Smooth muscle cell (in vitro differentiated cells): ENCODE data around the gene LXN. TPM values are rescaled to one million over a fixed set of nuclear protein-coding genes. Genes with fewer than 3 reads are reported as not detected.
A peak's percentile ranks its signal among the peaks of the same experiment; 100 is the strongest.

Source experiments
- DNase-seq: peaks from one replicate; lab custom pipeline; 2025; ENCODE audit not compliant: unreplicated experiment; lab: John Stamatoyannopoulos, UW
- H2AFZ ChIP-seq: fragments of 200-600 bp; sonication (generic); 2 replicates; pipeline ENCODE4 v1.6.0; 2016; ENCODE audit warnings: antibody characterized with exemption, low read depth, mild to moderate bottlenecking
- H3F3A ChIP-seq: fragments of 200-600 bp; sonication (generic); 2 replicates; pipeline ENCODE4 v1.6.0; 2017; ENCODE audit warnings: antibody characterized with exemption, low read depth
- H3K27ac ChIP-seq: fragments of 200-600 bp; sonication (generic); 2 replicates; pipeline ENCODE4 v1.5.1; 2016; ENCODE audit warnings: low read depth, mild to moderate bottlenecking
- H3K27me3 ChIP-seq: fragments of 200-600 bp; sonication (generic); 2 replicates; pipeline ENCODE4 v1.6.1; 2016; ENCODE audit warnings: low read depth, mild to moderate bottlenecking
- H3K36me3 ChIP-seq: fragments of 200-600 bp; sonication (generic); 2 replicates; pipeline ENCODE4 v1.5.1; 2016; ENCODE audit warnings: low read depth
- H3K4me1 ChIP-seq: fragments of 200-600 bp; sonication (generic); 2 replicates; pipeline ENCODE4 v1.5.1; 2016; ENCODE audit warnings: low read depth
- H3K4me2 ChIP-seq: fragments of 200-600 bp; sonication (generic); 2 replicates; pipeline ENCODE4 v1.6.0; 2016; ENCODE audit warnings: mild to moderate bottlenecking
- H3K4me3 ChIP-seq: fragments of 200-600 bp; sonication (generic); 2 replicates; pipeline ENCODE4 v1.5.1; 2016; ENCODE audit warnings: mild to moderate bottlenecking
- H3K79me2 ChIP-seq: fragments of 200-600 bp; sonication (generic); 2 replicates; pipeline ENCODE4 v1.6.0; 2016; ENCODE audit warnings: low read depth, mild to moderate bottlenecking
- H3K9ac ChIP-seq: fragments of 200-600 bp; sonication (generic); 2 replicates; pipeline ENCODE4 v1.6.0; 2016; ENCODE audit warnings: low read depth
- H3K9me3 ChIP-seq: fragments of 200-600 bp; sonication (generic); replicated peaks from 2 replicates; pipeline ENCODE4 v1.5.1; 2016; ENCODE audit warnings: low read depth
- H4K20me1 ChIP-seq: fragments of 200-600 bp; sonication (generic); 2 replicates; pipeline ENCODE4 v1.6.0; 2016; ENCODE audit warnings: low read depth
- WGBS: methylation state at CpG from one replicate; pipeline ENCODE4 v1.1.7; 2016; ENCODE audit warnings: low lambda C conversion rate; 5-methylcytosine and 5-hydroxymethylcytosine counted together
- polyA plus RNA-seq: library from polyadenylated mRNA; unstranded; fragments of >200 nt; fragmentation: Nextera tagmentation; extraction: Ambion mirVana; gene quantifications from 2 replicates; pipeline ENCODE4 v1.2.1, GENCODE V29; 2016
- total RNA-seq: library from RNA; depleted of rRNA; stranded (reverse); fragments of >200 nt; gene quantifications from 2 replicates; pipeline ENCODE4 v1.2.3, GENCODE V29; 2014
- TF ChIP-seq, protein P1 (sequence below): fragments of 200-600 bp; sonication (generic); IDR thresholded peaks from 2 replicates; pipeline ENCODE4 v1.5.1; 2017; ENCODE audit warnings: borderline replicate concordance, mild to moderate bottlenecking, antibody characterized with exemption; ENCODE audit not compliant: insufficient read depth, poor library complexity, severe bottlenecking

Gene LXN
- total and polyA plus RNA-seq, 2 experiments from 2014 or later, result 28.4 to 30.4 TPM

DNA sequence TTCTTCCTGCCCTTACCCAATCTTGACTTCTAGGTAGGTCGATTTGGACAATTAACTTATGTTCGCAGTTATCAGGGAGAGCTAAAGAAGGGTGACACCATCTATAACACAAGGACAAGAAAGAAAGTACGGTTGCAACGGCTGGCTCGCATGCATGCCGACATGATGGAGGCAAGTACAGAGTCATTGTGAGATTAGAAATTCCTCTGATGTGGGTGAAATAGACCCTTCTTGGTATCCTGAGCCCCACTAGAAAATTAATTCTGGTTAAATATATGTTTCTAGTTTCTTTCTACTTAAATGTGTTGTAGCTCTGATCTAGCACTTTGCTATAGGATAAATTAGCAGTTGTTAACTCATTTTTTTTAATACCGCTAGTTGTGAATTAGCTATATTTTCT lies 13.6 kb downstream of the LXN start:
- no peaks in the 10 kb centered on the region for H3K4me1 ChIP-seq
- no peaks in the 10 kb centered on the region for H3K9me3 ChIP-seq
- no peak overlapping the region for H3K4me2 ChIP-seq
- H3K79me2 ChIP-seq, result peaks cover 4% of the 10 kb centered on the region
- no peaks in the 10 kb centered on the region for H4K20me1 ChIP-seq
- H3K36me3 ChIP-seq, result peaks cover 11% of the 10 kb centered on the region
- H3K4me3 ChIP-seq, result no peak overlapping the region
- 92% methylated on average over 7 of the region's 7 CpGs for WGBS
- TF ChIP-seq, protein P1, sequence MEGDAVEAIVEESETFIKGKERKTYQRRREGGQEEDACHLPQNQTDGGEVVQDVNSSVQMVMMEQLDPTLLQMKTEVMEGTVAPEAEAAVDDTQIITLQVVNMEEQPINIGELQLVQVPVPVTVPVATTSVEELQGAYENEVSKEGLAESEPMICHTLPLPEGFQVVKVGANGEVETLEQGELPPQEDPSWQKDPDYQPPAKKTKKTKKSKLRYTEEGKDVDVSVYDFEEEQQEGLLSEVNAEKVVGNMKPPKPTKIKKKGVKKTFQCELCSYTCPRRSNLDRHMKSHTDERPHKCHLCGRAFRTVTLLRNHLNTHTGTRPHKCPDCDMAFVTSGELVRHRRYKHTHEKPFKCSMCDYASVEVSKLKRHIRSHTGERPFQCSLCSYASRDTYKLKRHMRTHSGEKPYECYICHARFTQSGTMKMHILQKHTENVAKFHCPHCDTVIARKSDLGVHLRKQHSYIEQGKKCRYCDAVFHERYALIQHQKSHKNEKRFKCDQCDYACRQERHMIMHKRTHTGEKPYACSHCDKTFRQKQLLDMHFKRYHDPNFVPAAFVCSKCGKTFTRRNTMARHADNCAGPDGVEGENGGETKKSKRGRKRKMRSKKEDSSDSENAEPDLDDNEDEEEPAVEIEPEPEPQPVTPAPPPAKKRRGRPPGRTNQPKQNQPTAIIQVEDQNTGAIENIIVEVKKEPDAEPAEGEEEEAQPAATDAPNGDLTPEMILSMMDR, result no peak
- no peaks in the 10 kb centered on the region for H3F3A ChIP-seq
- no peak overlapping the region for H3K9ac ChIP-seq
- H3K27me3 ChIP-seq, result no peaks in the 10 kb centered on the region
- no peak overlapping the region for H2AFZ ChIP-seq
- H3K27ac ChIP-seq, result peak overlapping the region; percentile 24
- no peak for DNase-seq

DNA sequence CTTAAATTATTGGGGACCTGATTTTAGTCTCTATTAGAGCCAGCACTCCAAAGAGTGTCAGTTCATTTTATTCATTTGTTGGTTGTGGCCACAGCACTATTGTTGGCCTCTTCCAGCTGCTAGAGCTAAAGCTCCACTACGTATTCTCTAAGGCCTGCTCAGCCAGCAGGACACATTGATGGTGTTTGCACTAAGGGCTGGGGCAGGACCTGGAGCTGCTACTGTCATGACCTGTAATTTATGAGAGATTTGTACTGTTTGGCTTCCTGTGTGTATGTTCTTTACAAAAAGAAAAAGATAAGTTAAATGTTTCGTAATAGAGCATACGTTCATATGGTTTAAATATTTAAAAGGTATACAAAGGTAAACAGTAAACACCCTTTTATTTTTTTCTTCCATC lies 20.0 kb downstream of the LXN start:
- TF ChIP-seq, protein P1, result no peak
- H3K27me3 ChIP-seq, result no peaks in the 10 kb centered on the region
- WGBS, result 96% methylated on average over 3 of the region's 3 CpGs
- no peak overlapping the region for H3K9ac ChIP-seq
- H3K9me3 ChIP-seq, result no peaks in the 10 kb centered on the region
- peaks cover 7% of the 10 kb centered on the region for H3K79me2 ChIP-seq
- H3K27ac ChIP-seq, result no peak overlapping the region
- no peak overlapping the region for H3K4me3 ChIP-seq
- no peaks in the 10 kb centered on the region for H3F3A ChIP-seq
- no peaks in the 10 kb centered on the region for H4K20me1 ChIP-seq
- DNase-seq, result no peak
- H3K4me2 ChIP-seq, result no peak overlapping the region
- H3K4me1 ChIP-seq, result no peaks in the 10 kb centered on the region
- no peak overlapping the region for H2AFZ ChIP-seq
- H3K36me3 ChIP-seq, result peaks cover 25% of the 10 kb centered on the region

DNA sequence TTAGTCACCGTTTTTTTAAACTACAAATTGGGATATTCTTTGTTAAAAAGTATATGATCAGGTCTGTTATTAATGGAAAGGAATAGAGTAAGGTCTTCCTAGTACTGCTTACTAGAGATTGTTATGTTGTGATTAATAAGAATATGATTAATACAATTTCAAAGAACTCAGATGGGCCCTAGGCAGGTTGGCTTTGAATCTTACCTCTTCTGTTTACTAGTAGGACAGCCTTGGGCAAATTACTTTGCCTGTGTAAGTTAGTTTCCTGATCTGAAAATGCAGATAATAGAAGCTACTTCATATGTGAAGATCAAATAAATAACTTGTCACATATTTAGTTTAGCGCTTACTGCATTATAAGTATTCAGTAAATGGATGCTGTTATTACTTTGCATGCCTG lies 21.3 kb downstream of the LXN start:
- Histone ChIP-seq H3K9me3 (no peaks in the 10 kb centered on the region), H2AFZ (no peak overlapping the region), H3K79me2 (peaks cover 18% of the 10 kb centered on the region), H3K27ac (no peak overlapping the region), H4K20me1 (no peaks in the 10 kb centered on the region), H3K9ac (no peak overlapping the region), H3K4me1 (no peaks in the 10 kb centered on the region), H3K36me3 (peaks cover 30% of the 10 kb centered on the region), H3K4me3 (no peak overlapping the region), H3F3A (no peaks in the 10 kb centered on the region), H3K4me2 (no peak overlapping the region), H3K27me3 (no peaks in the 10 kb centered on the region)
- TF ChIP-seq, protein P1, result no peak
- 99% methylated on average over 2 of the region's 2 CpGs for WGBS
- no peak for DNase-seq

DNA sequence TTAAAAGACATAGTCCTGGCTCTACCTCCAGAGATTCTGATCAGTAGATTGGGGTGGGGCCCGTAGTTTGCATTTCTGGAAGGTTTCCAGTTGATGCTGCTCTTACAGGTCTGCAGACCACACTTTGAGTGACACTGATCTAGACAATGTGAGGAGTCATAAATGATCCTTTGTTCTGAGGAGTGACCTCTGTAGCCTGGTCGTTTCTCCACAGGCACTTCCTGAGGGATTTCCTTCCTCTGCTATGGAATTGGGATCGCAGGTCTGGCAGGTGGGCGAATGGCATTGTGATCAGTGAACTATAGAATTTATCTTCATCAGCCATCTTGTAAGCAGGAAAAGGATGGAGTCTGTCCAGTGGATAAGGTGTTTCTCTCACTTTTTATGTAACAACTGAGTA lies 22.7 kb downstream of the LXN start:
- H3K9ac ChIP-seq, result no peak overlapping the region
- TF ChIP-seq, protein P1, result no peak
- H3K27me3 ChIP-seq, result no peaks in the 10 kb centered on the region
- DNase-seq, result no peak
- H3K9me3 ChIP-seq, result no peaks in the 10 kb centered on the region
- no peak overlapping the region for H2AFZ ChIP-seq
- H3F3A ChIP-seq, result no peaks in the 10 kb centered on the region
- WGBS, result 76% methylated on average over 4 of the region's 4 CpGs
- no peak overlapping the region for H3K4me3 ChIP-seq
- peaks cover 26% of the 10 kb centered on the region for H3K36me3 ChIP-seq
- peaks cover 31% of the 10 kb centered on the region for H3K79me2 ChIP-seq
- H3K4me1 ChIP-seq, result peaks cover 6% of the 10 kb centered on the region
- H3K27ac ChIP-seq, result no peak overlapping the region
- no peaks in the 10 kb centered on the region for H4K20me1 ChIP-seq
- no peak overlapping the region for H3K4me2 ChIP-seq
